MCF 10A (cell line): ENCODE results near the gene ADCY1. TPM values are rescaled to one million over a fixed set of nuclear protein-coding genes. Genes with fewer than 3 reads are reported as not detected.
A peak's percentile ranks its signal among the peaks of the same experiment; 100 is the strongest.

ENCODE experiments used
- BruUV-seq: library from RNA; stranded (reverse); fragments of 400-500 nt; replicated peaks from 2 replicates; lab custom pipeline; 2021; lab: Mats Ljungman, UMichigan
- CTCF ChIA-PET: fragments of 300-600 bp; sonication (Branson Sonifier 250); formaldehyde crosslinking; extraction: SDS; loops from one replicate; lab custom pipeline; 2021; ENCODE audit warnings: antibody characterized with exemption, inconsistent platforms; lab: Yijun Ruan, JAX
- POLR2A ChIA-PET: fragments of 300-600, 350-650 bp; sonication (Branson Sonifier 250); formaldehyde crosslinking; extraction: SDS; loops from one replicate; lab custom pipeline; 2020; ENCODE audit warnings: antibody characterized with exemption, inconsistent platforms; lab: Yijun Ruan, JAX
- DNase-seq: peaks from one replicate; pipeline ENCODE4 v3.0.0-alpha.2; 2018; ENCODE audit not compliant: unreplicated experiment
- H3K27ac Mint-ChIP-seq: one replicate; pipeline ENCODE4 v1.8.0; 2022; ENCODE audit warnings: mild to moderate bottlenecking, low read depth, mixed read lengths; ENCODE audit not compliant: unreplicated experiment
- H3K27me3 Mint-ChIP-seq: one replicate; pipeline ENCODE4 v1.8.0; 2022; ENCODE audit warnings: mixed read lengths; ENCODE audit not compliant: insufficient read depth, unreplicated experiment
- H3K36me3 Mint-ChIP-seq: one replicate; pipeline ENCODE4 v1.8.0; 2022; ENCODE audit warnings: mild to moderate bottlenecking, moderate library complexity, mixed read lengths; ENCODE audit not compliant: insufficient read depth, unreplicated experiment
- H3K4me1 Mint-ChIP-seq: one replicate; pipeline ENCODE4 v1.8.0; 2022; ENCODE audit warnings: mixed read lengths; ENCODE audit not compliant: insufficient read depth, unreplicated experiment
- H3K4me3 Mint-ChIP-seq: one replicate; pipeline ENCODE4 v1.8.0; 2022; ENCODE audit warnings: mild to moderate bottlenecking, moderate library complexity, mixed read lengths; ENCODE audit not compliant: unreplicated experiment
- H3K9me3 Mint-ChIP-seq: one replicate; pipeline ENCODE4 v1.8.0; 2022; ENCODE audit warnings: mixed read lengths; ENCODE audit not compliant: unreplicated experiment
- intact Hi-C: fragments of 100-400 bp; cut with micrococcal nuclease; formaldehyde crosslinking; loops from 2 replicates; pipeline ENCODE4 v1.14.1; 2022
- total RNA-seq: library from RNA; stranded (reverse); gene quantifications from 2 replicates; pipeline ENCODE4 v1.2.3, GENCODE V29; 2022
- TF ChIP-seq, protein P1 (sequence below): fragments of 200-600 bp; IDR thresholded peaks from one replicate; pipeline ENCODE4 v1.8.0; 2022; ENCODE audit warnings: antibody characterized with exemption, mild to moderate bottlenecking; ENCODE audit not compliant: unreplicated experiment

The ADCY1 gene
- total RNA-seq, 1 experiment from 2014 or later = 0.61 TPM

DNA sequence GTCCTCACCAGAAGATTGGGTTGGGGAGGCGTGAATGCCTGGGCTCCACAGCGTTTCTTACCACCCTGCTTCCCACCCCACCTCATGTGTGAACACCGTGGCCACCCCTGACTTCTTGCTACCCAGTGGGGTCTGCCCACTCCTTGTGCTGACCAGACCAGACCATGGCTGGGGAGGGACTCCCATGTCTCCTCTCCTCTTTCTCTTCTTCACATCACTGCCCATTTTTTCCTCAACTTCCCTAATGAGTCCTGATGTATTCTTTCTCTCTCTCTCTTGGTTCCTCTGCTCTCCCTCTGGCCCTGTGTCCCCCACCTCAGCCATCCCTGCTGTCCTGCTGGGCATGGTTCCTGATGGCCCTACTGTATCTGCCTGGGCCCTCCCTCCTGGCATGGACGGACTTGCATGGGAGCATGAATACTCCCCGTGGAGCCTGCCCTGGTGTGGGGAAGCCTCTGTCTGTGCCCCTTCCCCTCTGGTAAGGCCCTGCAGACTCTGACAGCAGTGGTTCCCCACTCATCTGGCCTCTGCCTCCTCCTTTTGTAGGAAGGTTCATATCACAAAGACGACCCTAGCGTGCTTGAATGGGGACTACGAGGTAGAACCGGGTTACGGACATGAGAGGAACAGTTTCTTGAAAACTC is 85.5 kb downstream of the ADCY1 start:
- H3K4me1 Mint-ChIP-seq = no peaks in the 10 kb centered on the region
- BruUV-seq = no TSS peak
- intact Hi-C loops = loop anchor here (10.0 kb wide), 1 partner anchor 505 kb away; the partner anchor contains the start of gene RAMP3

DNA sequence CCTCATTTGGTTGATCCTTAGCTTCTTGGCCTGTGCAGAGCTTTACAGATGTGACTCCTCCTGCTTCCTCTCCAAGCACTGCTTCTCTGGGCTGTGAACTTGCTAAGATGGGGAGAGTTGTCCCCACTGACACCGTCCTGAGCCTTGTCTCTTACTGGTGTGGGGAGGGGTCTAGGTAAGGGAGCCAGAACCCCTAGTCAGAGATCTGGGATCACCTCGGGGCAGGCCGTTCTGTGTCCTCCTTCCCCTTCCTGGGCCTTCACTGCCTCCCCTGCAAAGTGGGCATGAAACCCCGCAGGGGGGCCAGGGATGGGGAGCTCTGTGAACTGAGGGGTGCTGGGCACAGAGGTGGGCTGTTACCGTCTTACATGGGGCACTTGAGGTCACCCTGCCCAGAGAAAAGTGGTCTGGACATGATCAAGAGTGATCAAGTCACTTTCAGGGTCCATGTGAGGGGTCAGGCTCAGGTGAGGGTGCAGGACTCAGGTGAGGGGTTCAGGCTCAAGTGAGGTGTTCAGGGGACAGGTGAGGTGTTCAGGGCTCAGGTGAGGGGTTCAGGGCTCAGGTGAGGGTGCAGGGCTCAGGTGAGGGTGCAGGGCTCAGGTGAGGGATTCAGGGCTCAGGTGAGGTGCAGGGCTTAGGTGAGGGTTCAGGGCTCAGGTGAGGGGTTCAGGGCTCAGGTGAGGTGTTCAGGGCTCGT is 86.2 kb downstream of the ADCY1 start:
- no peak for DNase-seq
- ChIA-PET CTCF (interaction anchor here (0.7 kb wide), 1 partner anchor 592 kb away, joined by 3 read pairs; no protein-coding TSS in a partner anchor), POLR2A (no interaction called here)
- Mint-ChIP-seq H3K4me1 (no peaks in the 10 kb centered on the region), H3K27me3 (peaks cover 17% of the 10 kb centered on the region), H3K9me3 (no peaks in the 10 kb centered on the region), H3K36me3 (no peaks in the 10 kb centered on the region), H3K27ac (peak overlapping the region; percentile 2), H3K4me3 (no peak overlapping the region)
- intact Hi-C loops = loop anchor here (10.0 kb wide), 1 partner anchor 506 kb away; the partner anchor contains the start of gene RAMP3
- TF ChIP-seq, protein P1, sequence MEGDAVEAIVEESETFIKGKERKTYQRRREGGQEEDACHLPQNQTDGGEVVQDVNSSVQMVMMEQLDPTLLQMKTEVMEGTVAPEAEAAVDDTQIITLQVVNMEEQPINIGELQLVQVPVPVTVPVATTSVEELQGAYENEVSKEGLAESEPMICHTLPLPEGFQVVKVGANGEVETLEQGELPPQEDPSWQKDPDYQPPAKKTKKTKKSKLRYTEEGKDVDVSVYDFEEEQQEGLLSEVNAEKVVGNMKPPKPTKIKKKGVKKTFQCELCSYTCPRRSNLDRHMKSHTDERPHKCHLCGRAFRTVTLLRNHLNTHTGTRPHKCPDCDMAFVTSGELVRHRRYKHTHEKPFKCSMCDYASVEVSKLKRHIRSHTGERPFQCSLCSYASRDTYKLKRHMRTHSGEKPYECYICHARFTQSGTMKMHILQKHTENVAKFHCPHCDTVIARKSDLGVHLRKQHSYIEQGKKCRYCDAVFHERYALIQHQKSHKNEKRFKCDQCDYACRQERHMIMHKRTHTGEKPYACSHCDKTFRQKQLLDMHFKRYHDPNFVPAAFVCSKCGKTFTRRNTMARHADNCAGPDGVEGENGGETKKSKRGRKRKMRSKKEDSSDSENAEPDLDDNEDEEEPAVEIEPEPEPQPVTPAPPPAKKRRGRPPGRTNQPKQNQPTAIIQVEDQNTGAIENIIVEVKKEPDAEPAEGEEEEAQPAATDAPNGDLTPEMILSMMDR = no peak
- no TSS peak for BruUV-seq

More for the DNA sequence above, 85.5 kb downstream of the ADCY1 start:
- peaks cover 18% of the 10 kb centered on the region for H3K27me3 Mint-ChIP-seq
- no peak for DNase-seq
- ChIA-PET POLR2A (no interaction called here), CTCF (no interaction called here)
- H3K4me3 Mint-ChIP-seq = no peak overlapping the region
- TF ChIP-seq, protein P1 = no peak
- no peak overlapping the region for H3K27ac Mint-ChIP-seq
- no peaks in the 10 kb centered on the region for H3K9me3 Mint-ChIP-seq
- no peaks in the 10 kb centered on the region for H3K36me3 Mint-ChIP-seq

DNA sequence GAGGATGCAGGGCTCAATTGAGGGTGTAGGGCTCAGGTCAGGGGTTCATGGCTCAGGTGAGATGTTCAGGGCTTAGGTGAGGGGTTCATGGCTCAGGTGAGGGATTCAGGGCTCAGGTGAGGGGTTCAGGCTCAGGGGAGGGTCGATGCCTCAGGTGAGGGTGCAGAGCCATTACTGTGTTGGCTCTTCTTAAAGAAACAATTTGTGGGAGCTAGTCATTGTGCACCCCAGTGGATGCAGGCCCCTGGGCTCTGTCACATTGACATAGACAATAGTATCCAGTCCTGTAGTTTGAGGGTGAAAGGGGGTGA is 86.7 kb downstream of the ADCY1 start:
- intact Hi-C loops = loop anchor here (10.0 kb wide), 1 partner anchor 506 kb away; the partner anchor contains the start of gene RAMP3
- H3K36me3 Mint-ChIP-seq = no peaks in the 10 kb centered on the region
- BruUV-seq = no TSS peak

More for the DNA sequence above, 86.7 kb downstream of the ADCY1 start:
- CTCF ChIA-PET = interaction anchor here (0.7 kb wide), 1 partner anchor 593 kb away, joined by 3 read pairs; no protein-coding TSS in a partner anchor
- H3K27ac Mint-ChIP-seq = peak overlapping the region; percentile 2
- TF ChIP-seq, protein P1 = no peak
- H3K4me3 Mint-ChIP-seq = no peak overlapping the region
- no peak for DNase-seq
- no peaks in the 10 kb centered on the region for H3K9me3 Mint-ChIP-seq
- peaks cover 12% of the 10 kb centered on the region for H3K27me3 Mint-ChIP-seq
- POLR2A ChIA-PET = no interaction called here
- no peaks in the 10 kb centered on the region for H3K4me1 Mint-ChIP-seq
